GM18951 (cell line): ENCODE measurements around the gene TLR9.

Experiments
- POLR2A ChIP-seq: IDR thresholded peaks from 4 replicates; pipeline ENCODE4 v1.6.1; 2011; ENCODE audit warnings: mild to moderate bottlenecking; ENCODE audit not compliant: insufficient read length, insufficient read depth; ENCODE audit errors: extremely low read depth
- in situ Hi-C: fragments of 300-500 bp; cut with MboI; formaldehyde crosslinking; loops from one replicate; pipeline ENCODE4 v1.12.0; 2022; ENCODE audit warnings: low sequenced_read_pairs, mixed read lengths, inconsistent platforms; ENCODE audit not compliant: unreplicated experiment

TLR9 gene

DNA sequence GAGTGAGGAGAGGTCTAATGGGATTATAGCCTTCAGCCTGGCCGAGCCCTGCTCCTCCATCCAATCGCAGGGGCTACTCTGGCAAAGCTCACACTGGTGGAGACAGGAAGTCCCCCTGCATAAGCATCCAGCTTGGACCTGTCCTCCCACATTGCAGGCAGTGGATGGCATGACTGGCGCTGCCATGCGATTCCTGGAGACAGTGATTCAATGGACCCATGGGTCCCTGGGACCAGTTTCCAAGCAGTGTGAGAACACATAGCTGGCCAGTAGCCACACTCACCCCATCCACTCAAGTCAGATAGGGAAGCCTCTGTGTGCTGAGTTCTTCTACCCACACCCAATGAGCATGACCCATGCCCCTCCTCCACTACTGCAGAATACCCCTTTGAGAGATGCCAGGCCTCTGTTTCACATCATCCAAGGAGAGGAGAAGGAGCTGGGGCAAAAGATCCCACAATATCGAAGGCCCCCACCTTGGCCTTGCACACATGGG is 53.1 kb downstream of the TLR9 start:
- in situ Hi-C loops: no loop called here
- no peak for TF ChIP-seq POLR2A

DNA sequence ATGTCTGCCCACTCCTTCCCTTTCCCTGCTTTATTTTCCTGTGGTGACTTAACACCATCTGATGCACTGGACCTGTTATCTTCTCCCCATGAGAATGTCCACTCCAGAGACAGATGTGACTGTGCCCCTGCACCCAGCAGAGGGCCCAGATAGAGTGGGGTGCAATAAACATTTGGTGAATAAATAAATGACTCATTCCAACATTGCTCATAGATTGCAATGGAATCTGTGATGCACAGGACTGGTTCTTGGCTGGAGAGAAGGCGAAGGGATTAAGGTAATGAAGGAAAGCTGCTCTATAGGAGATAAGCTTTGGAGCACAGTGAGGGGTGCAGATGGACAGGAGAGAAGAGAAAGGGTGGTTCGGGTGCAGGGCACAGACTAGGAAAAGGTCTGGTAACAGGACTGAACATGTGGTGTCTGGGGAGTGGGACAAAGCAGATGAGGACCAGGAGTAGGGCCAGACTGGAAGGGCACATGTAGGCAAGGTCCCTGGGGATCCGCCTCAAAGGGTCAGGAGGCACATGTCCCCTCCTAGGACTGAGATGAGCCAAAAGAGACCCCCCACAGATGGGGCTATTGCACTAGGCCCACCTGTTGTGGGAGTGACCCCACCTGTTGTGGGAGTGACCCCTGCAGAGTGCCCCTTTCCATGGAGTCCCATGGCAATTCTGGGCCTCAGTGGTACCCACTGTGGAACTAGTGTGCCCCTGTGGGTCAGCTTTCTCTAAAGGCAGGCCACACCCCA is 53.8 kb downstream of the TLR9 start:
- TF ChIP-seq POLR2A: no peak

More for the DNA sequence above, 53.8 kb downstream of the TLR9 start:
- in situ Hi-C loops: no loop called here
